ENCODE data around the gene EPM2AIP1.
"Not testable (repeated sequence)": the region's sequence is repeated elsewhere in the genome, so short reads cannot be mapped to it uniquely, and the experiment has no call there.

Gene EPM2AIP1

DNA sequence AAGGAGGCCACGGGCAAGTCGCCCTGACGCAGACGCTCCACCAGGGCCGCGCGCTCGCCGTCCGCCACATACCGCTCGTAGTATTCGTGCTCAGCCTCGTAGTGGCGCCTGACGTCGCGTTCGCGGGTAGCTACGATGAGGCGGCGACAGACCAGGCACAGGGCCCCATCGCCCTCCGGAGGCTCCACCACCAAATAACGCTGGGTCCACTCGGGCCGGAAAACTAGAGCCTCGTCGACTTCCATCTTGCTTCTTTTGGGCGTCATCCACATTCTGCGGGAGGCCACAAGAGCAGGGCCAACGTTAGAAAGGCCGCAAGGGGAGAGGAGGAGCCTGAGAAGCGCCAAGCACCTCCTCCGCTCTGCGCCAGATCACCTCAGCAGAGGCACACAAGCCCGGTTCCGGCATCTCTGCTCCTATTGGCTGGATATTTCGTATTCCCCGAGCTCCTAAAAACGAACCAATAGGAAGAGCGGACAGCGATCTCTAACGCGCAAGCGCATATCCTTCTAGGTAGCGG, at the start of gene EPM2AIP1:
Gene EPM2AIP1 (minus strand): TSS at position 326 of the 520 bp plus-strand sequence. CDS start 54 bp downstream, at position 272.
- peak; percentile 98 for DNase-seq (ENCODE audit: low spot score)

DNA sequence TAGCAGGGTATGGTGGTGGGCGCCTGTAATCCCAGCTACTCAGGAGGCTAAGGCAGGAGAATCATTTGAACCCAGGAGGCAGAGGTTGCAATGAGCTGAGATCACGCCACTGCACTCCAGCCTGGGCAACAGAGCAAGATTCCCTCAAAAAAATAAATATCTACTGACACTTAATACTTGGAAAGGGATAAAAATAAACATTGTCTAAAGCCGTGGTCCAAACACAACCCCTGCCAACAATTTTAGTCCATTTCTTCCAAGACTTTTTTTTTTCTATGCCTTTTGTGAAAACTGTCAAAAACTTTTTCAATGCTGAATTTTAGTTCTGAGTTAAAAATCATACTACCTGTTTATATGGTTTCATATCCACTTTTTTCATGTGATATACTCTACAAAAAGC, 49.8 kb upstream of the EPM2AIP1 start:
- not testable (repeated sequence) for DNase-seq (ENCODE audit: low spot score)

GRCh38 chr3:37041546-37042195, 48.7 kb upstream of the EPM2AIP1 start:
- no peak for DNase-seq (ENCODE audit: low spot score)

DNA sequence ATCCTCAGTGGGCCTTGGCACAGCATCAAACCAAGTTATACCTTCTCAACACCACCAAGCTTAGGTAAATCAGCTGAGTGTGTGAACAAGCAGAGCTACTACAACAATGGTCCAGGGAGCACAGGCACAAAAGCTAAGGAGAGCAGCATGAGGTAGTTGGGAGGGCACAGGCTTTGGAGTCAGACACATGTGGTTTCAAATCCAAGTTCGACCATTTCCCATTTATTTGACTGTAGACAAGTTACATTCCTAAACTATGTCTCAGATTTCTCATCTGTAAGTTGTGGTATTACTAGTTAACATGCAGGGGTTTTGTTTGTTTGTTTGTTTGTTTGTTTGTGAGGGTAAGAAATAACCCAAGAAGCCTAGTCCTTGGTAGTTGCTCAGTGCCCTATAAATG, 47.3 kb upstream of the EPM2AIP1 start:
- peak; percentile 25 for DNase-seq (ENCODE audit: low spot score)

GRCh38 chr3:37039161-37039846, 46.4 kb upstream of the EPM2AIP1 start:
- no peak for DNase-seq (ENCODE audit: low spot score)

DNA sequence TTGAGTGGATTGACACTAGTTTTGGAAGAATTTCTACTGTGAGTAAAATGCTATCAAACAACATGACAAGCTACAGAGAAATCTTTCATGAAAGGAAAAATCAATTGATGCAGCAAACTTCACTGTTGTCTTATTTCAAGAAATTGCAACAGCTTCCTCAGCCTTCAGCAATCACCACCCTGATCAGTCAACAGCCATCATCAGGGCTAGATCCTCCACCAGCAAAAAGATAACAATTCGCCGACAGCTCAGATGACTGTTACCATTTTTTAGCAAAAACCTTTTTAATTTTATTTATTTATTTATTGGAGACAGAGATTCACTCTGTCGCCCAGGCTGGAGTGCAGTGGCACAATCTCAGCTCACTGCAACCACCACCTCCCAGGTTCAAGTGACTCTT, 44.4 kb upstream of the EPM2AIP1 start:
- DNase-seq (ENCODE audit: low spot score) = no peak

DNA sequence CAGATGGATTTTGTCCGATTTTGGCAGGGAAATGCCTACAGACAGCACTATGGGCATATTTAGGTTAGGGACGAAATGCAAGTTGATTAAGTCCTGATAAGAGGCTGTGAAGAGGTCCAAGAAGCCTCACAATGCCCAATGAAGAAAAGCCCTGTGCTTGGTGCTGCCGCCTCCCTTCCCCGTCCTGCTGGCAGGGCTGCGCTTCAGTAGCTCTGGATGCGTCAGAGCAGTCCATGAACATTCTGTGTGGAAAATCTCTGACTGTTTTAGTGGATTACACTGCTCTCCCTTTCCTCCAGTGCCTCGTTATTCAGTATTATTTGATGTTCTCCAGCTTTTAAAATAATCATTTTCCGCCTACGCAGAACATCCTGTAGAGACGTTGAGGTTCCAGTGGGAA, 40.0 kb upstream of the EPM2AIP1 start:
- no peak for DNase-seq (ENCODE audit: low spot score)

DNA sequence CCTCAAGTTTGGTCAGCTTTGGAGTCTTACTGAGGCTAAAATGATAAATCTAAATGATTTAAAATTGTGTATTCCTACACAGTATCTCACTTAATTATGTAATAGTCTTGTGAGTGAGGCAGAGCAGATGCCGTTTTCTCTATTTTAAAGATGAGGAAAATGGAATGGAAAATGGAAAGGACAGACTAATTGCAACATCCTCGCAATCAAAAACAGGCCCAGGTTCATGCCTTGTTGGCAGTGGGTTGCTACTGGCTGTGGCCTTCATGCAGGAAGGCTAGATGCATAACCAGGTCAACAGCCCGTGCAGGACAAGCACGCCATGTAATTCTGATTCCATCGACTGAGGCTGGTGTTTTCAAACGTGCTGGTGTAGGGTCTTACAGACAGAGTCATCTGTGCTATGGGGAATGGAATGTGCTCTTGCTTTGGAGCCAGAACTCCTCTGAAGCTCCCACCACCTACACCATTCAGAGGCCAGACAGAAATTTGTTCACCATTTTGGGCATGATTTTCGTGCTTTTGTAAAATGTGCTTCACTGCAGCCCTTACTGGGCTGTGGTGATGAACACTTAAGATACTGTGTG, 38.3 kb upstream of the EPM2AIP1 start:
- DNase-seq (ENCODE audit: low spot score) = no peak

GRCh38 chr3:37030588-37030987, 37.7 kb upstream of the EPM2AIP1 start:
- no peak for DNase-seq (ENCODE audit: low spot score)

- DNase-seq (ENCODE audit: low spot score) = no peak
Observed at GRCh38 chr3:37029516-37030163, 36.7 kb upstream of the EPM2AIP1 start.

GRCh38 chr3:37029111-37029510, 36.2 kb upstream of the EPM2AIP1 start:
- no peak for DNase-seq (ENCODE audit: low spot score)

DNA sequence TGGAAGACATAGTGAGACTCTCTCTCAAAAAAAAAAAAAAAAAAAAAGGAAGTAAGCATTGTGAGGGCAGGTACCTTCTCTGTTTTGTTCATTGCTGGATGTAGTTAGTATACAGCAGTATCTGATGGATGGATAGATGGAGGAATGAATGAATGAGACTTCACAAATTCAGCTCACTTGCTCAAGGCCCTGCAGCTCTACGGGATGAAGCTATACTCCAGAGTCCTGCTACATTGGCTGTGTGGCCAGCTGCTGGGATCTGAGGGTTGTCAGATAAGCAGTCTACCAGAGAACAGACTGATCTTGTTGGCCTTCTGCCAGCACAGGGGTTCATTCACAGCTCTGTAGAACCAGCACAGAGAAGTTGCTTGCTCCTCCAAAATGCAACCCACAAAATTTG, 35.4 kb upstream of the EPM2AIP1 start:
- no peak for DNase-seq (ENCODE audit: low spot score)

DNA sequence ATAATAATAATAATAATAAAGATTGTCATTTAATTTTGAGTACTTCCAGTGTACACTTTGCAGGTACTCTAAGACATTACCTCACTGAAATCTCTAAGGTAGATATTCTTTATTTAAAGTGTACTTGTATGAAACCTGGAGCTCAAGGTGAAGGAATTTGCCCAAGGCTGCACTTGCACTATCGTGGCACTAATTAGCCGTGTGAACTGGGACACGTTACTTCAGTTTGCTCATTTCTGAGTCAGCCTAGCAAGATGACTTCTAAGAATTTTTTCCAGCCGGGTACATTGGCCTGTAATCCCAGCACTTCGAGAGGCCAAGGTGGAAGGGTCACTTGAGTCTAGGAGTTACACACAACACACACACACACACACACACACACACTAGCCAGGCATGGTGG, 33.9 kb upstream of the EPM2AIP1 start:
- no peak for DNase-seq (ENCODE audit: low spot score)

GRCh38 chr3:37025561-37026335, 32.8 kb upstream of the EPM2AIP1 start:
- no peak for DNase-seq (ENCODE audit: low spot score)

- DNase-seq (ENCODE audit: low spot score) = no peak
Observed at GRCh38 chr3:37024820-37025405, 32.0 kb upstream of the EPM2AIP1 start.

- DNase-seq (ENCODE audit: low spot score) = peak; percentile 28
Observed at GRCh38 chr3:37024092-37024491, 31.2 kb upstream of the EPM2AIP1 start.

DNA sequence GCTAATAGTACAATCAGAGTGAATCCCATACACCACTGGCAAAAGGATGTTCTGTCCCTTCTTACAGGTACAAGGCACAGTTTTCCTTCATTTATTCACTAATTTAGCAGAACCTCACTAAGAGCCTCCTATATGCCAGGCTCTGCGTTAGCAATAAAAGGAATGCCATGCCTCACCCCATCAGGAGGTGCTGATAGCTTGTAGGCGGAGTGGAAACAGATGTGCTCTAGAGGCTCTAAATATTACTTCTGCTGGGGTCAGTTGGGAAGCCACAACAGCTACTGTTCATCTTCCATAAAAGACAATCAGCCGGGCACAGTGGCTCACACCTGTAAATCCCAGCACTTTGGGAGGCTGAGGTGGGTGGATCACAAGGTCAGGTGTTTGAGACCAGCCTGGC, 24.8 kb upstream of the EPM2AIP1 start:
- DNase-seq (ENCODE audit: low spot score) = no peak

DNA sequence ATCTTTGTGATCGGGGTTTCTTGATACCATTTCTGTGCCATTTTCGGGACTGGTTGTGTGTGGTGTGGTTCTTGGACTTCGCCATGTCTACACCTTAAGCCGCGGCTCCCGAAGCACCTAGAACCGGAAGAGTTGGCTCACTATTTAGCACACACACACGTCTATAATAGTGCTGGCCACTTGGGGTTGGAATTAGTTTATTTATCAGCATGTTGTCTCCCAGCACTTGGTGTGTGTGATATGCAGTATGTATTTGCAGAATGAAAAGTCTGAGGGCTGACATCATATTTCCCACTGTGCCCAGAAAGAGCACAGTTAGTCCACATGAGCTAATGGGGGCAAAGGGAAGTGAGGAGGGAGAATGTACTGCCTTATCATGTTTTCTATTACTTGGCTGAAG, 24.0 kb upstream of the EPM2AIP1 start:
- no peak for DNase-seq (ENCODE audit: low spot score)

DNA sequence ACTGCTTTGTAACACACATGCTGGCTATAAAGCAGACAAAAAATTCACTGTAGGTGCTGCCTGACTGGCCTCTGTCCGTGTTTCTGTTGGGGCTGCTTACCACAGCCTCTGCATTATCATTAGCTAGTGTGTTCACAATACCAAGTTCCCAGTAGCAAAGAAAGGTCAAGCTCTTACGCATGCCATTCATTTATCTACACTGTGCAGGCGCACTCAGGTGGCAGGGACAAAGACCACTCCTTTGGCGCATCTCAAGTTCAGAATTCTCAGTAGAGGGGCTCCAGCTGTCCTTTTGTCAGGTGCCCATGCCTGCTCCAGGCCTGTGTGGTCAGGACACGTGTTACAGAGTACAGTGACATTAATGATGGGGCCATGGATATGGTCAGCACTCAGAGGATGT, 22.7 kb upstream of the EPM2AIP1 start:
- no peak for DNase-seq (ENCODE audit: low spot score)

- no peak for DNase-seq (ENCODE audit: low spot score)
Observed at GRCh38 chr3:37014620-37015019, 21.7 kb upstream of the EPM2AIP1 start.
